GM13977 (cell line): ENCODE data around the gene IGF1R.

Source experiments
- DNase-seq: peaks from one replicate; pipeline ENCODE4 v3.0.0; 2012; ENCODE audit warnings: low spot score
- CTCF ChIP-seq: IDR thresholded peaks from 2 replicates; pipeline ENCODE4 v1.5.1; 2012; ENCODE audit warnings: mild to moderate bottlenecking, control low read depth; ENCODE audit not compliant: insufficient read depth; ENCODE audit errors: extremely low read depth, missing control alignments
- in situ Hi-C: fragments of 300-500 bp; cut with MboI; formaldehyde crosslinking; loops from one replicate; pipeline ENCODE4 v1.12.0; 2022; ENCODE audit warnings: low sequenced_read_pairs, low pct_unique_long_range_greater_than_20kb, mixed read lengths, inconsistent platforms; ENCODE audit not compliant: unreplicated experiment

IGF1R gene

GRCh38 chr15:98677345-98678059 is 29.2 kb downstream of the IGF1R start:
- DNase-seq: no peak
- in situ Hi-C loops: no loop called here
- no peak for TF ChIP-seq CTCF

- TF ChIP-seq CTCF: no peak
- in situ Hi-C loops: no loop called here
- no peak for DNase-seq
These were observed 30.1 kb downstream of the IGF1R start for GRCh38 chr15:98678484-98678883.

GRCh38 chr15:98681061-98681460 is 32.7 kb downstream of the IGF1R start:
- no peak for DNase-seq
- in situ Hi-C loops: no loop called here
- TF ChIP-seq CTCF: no peak

- no peak for DNase-seq
- in situ Hi-C loops: no loop called here
- no peak for TF ChIP-seq CTCF
These were observed 34.8 kb downstream of the IGF1R start for GRCh38 chr15:98682992-98683701.

- TF ChIP-seq CTCF: no peak
- in situ Hi-C loops: no loop called here
- DNase-seq: no peak
These were observed 35.5 kb downstream of the IGF1R start for GRCh38 chr15:98683831-98684230.

- DNase-seq: no peak
- no peak for TF ChIP-seq CTCF
- in situ Hi-C loops: no loop called here
These were observed 36.1 kb downstream of the IGF1R start for GRCh38 chr15:98684436-98684835.
